SH-SY5Y (cell line): ENCODE measurements around the gene CA7.

Experiments used
- GATA2 ChIP-seq: IDR thresholded peaks from 2 replicates; pipeline ENCODE4 v1.6.1; 2011; ENCODE audit warnings: mild to moderate bottlenecking, low read depth, low read length
- GATA3 ChIP-seq: IDR thresholded peaks from 2 replicates; pipeline ENCODE4 v1.6.1; 2011; ENCODE audit warnings: low read depth, mild to moderate bottlenecking, low read length, moderate library complexity

DNA sequence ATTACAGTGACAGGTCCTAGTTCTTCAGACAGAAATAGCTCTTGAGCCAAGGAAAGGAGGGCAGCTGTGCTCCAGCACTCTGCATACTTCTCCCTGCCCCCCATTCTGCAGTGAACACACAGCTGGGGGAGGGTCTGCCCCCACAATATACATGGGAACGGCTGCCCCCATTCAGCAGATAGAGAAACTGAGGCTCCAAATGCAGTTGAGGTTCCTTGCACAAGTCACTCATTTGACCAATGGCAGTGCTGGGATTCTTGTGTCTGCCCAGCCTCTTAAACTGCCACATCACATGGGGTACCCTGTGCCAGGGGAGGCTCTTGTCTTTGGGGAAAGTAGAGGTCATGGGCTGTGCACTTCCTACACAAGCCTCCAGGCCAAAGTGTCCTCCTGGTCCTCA, 25.2 kb downstream of the CA7 start:
- TF ChIP-seq GATA3 (no peak), GATA2 (no peak)
